GM12891 (cell line): ENCODE results near the gene ASAH2B.

Experiments used
- PAX5 ChIP-seq: IDR thresholded peaks from 2 replicates; pipeline ENCODE4 v1.6.1; 2011; ENCODE audit warnings: low read length, moderate library complexity, mild to moderate bottlenecking; ENCODE audit not compliant: insufficient read depth, severe bottlenecking
- POLR2A ChIP-seq: IDR thresholded peaks from 2 replicates; pipeline ENCODE4 v1.6.1; 2011; ENCODE audit warnings: low read depth, low read length, control low read depth
- POLR2AphosphoS5 ChIP-seq: IDR thresholded peaks from 2 replicates; pipeline ENCODE4 v1.6.1; 2011; ENCODE audit warnings: low read depth, low read length, control low read depth
- POU2F2 ChIP-seq: IDR thresholded peaks from 2 replicates; pipeline ENCODE4 v1.6.1; 2011; ENCODE audit warnings: low read depth, mild to moderate bottlenecking, control low read depth, low read length, moderate library complexity
- SPI1 ChIP-seq: IDR thresholded peaks from 2 replicates; pipeline ENCODE4 v1.6.1; 2011; ENCODE audit warnings: low read depth, low read length, control low read depth
- TAF1 ChIP-seq: IDR thresholded peaks from 2 replicates; pipeline ENCODE4 v1.6.1; 2011; ENCODE audit warnings: low read depth, low read length, control low read depth

GRCh38 chr10:50805981-50806622, 66.4 kb downstream of the ASAH2B start:
- TF ChIP-seq TAF1, result no peak
- no peak for TF ChIP-seq POLR2A
- no peak for TF ChIP-seq POLR2AphosphoS5
- no peak for TF ChIP-seq PAX5
- no peak for TF ChIP-seq SPI1
- no peak for TF ChIP-seq POU2F2
